Measurements from ENCODE around the gene CCSER1. TPM values are rescaled to one million over a fixed set of nuclear protein-coding genes. Genes with fewer than 3 reads are reported as not detected.

The CCSER1 gene
- total RNA-seq, 1 experiment from 2014 or later: 4.1 TPM

DNA sequence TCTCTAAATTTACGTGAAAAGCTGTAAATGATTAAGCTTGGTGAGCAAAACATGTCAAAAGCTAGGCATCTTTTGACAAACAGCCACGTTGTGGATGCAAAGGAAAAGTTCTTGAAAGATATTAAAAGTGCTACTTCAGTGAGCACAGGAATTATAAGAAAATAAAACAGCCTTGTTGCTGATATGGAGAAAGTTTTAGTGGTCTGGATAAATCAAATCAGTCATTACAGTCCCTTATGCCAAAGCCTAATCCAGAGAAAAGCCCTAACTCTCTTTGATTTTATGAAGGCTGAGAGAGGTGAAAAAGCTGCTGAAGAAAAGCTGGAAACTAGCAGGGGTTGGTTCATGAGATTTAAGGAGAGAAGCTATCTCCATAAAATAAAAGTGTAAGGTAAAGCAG is 487.2 kb downstream of the CCSER1 start:
- intact Hi-C loops (cut with micrococcal nuclease; ENCODE audit: unreplicated experiment): no loop called here
- H3K4me3 ChIP-seq (ENCODE audit: low read depth, low read length): no peak overlapping the region
- Mint-ChIP-seq H3K27me3 (ENCODE audit: insufficient read depth, unreplicated experiment) (no peaks in the 10 kb centered on the region), H3K27ac (ENCODE audit: unreplicated experiment) (no peak overlapping the region), H3K4me1 (ENCODE audit: low read depth, unreplicated experiment) (no peaks in the 10 kb centered on the region), H3K4me3 (ENCODE audit: unreplicated experiment) (no peak overlapping the region), H3K36me3 (ENCODE audit: insufficient read depth, unreplicated experiment) (no peaks in the 10 kb centered on the region), H3K9me3 (ENCODE audit: unreplicated experiment) (no peaks in the 10 kb centered on the region)
- no peak for DNase-seq
- CTCF ChIA-PET: no interaction called here
- BruUV-seq (replicated peaks): no TSS peak
- POLR2A ChIA-PET: no interaction called here
- TF ChIP-seq, protein P1, sequence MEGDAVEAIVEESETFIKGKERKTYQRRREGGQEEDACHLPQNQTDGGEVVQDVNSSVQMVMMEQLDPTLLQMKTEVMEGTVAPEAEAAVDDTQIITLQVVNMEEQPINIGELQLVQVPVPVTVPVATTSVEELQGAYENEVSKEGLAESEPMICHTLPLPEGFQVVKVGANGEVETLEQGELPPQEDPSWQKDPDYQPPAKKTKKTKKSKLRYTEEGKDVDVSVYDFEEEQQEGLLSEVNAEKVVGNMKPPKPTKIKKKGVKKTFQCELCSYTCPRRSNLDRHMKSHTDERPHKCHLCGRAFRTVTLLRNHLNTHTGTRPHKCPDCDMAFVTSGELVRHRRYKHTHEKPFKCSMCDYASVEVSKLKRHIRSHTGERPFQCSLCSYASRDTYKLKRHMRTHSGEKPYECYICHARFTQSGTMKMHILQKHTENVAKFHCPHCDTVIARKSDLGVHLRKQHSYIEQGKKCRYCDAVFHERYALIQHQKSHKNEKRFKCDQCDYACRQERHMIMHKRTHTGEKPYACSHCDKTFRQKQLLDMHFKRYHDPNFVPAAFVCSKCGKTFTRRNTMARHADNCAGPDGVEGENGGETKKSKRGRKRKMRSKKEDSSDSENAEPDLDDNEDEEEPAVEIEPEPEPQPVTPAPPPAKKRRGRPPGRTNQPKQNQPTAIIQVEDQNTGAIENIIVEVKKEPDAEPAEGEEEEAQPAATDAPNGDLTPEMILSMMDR (IDR thresholded peaks at IDR 0.05; ENCODE audit: insufficient read depth in 1 of 2, low read depth in 1 of 2, low read length in 1 of 2, severe bottlenecking in 1 of 2, unreplicated experiment in 1 of 2): no peak
- no peaks in the 10 kb centered on the region for H3K36me3 ChIP-seq (ENCODE audit: control insufficient read depth, insufficient read depth, low read length)
- no peaks in the 10 kb centered on the region for H3K9me3 ChIP-seq
- no peaks in the 10 kb centered on the region for H3K4me1 ChIP-seq
- H3K27me3 ChIP-seq (replicated peaks; ENCODE audit: control insufficient read depth, insufficient read depth, low read length): no peaks in the 10 kb centered on the region

DNA sequence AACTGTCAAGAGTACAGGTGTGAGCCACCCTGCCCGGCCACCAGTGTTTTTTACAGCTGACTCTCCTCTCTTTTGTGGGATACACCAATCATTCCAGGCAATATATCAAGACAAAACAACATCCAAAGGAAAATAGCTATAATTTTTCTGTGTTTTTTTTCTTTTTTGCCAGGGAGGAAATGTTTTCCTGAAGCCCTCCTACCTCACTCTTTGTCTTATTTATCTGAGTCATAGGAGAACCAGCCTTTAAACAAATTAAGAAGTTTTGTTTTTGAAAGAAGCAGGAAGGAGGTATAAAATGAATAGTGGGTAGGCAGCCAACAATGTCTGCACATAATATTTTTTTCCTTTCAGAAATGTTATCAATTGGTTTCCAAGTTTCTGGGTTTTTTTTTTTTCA is 493.9 kb downstream of the CCSER1 start:
- CTCF ChIA-PET: no interaction called here

DNA sequence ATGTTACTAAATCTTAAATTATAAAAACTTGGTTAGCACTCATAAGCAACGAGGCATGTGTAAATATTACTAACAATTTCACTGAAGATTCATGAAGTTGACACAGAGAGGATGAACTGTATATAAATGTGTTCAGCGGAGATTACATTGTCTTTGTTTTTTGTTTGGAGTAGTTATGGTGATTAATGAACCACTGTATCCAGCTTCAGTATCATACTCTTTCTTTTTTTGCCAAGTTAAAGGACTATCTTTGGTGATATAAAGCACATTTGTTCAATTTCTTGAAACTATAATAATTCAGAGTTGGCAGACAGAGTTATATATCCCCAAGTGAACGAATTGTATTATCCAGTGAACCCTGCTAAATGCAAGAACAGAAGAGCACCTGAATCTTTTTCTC is 497.6 kb downstream of the CCSER1 start:
- no peak overlapping the region for H3K4me3 ChIP-seq (ENCODE audit: low read depth, low read length)
- no peak for DNase-seq
- no peaks in the 10 kb centered on the region for H3K4me1 Mint-ChIP-seq (ENCODE audit: low read depth, unreplicated experiment)
- no peaks in the 10 kb centered on the region for H3K36me3 Mint-ChIP-seq (ENCODE audit: insufficient read depth, unreplicated experiment)
- no TSS peak for BruUV-seq (replicated peaks)
- H3K9me3 Mint-ChIP-seq (ENCODE audit: unreplicated experiment): no peaks in the 10 kb centered on the region
- H3K9me3 ChIP-seq: no peaks in the 10 kb centered on the region
- TF ChIP-seq, protein P1 (IDR thresholded peaks at IDR 0.05; ENCODE audit: insufficient read depth in 1 of 2, low read depth in 1 of 2, low read length in 1 of 2, severe bottlenecking in 1 of 2, unreplicated experiment in 1 of 2): no peak
- H3K27me3 Mint-ChIP-seq (ENCODE audit: insufficient read depth, unreplicated experiment): no peaks in the 10 kb centered on the region
- H3K4me3 Mint-ChIP-seq (ENCODE audit: unreplicated experiment): no peak overlapping the region
- intact Hi-C loops (cut with micrococcal nuclease; ENCODE audit: unreplicated experiment): no loop called here
- H3K27ac Mint-ChIP-seq (ENCODE audit: unreplicated experiment): no peak overlapping the region
- no peaks in the 10 kb centered on the region for H3K4me1 ChIP-seq
- POLR2A ChIA-PET: no interaction called here
- CTCF ChIA-PET: no interaction called here
- no peaks in the 10 kb centered on the region for H3K36me3 ChIP-seq (ENCODE audit: control insufficient read depth, insufficient read depth, low read length)
- H3K27me3 ChIP-seq (replicated peaks; ENCODE audit: control insufficient read depth, insufficient read depth, low read length): no peaks in the 10 kb centered on the region

More for the DNA sequence above, 493.9 kb downstream of the CCSER1 start:
- Histone ChIP-seq H3K27me3 (replicated peaks; ENCODE audit: control insufficient read depth, insufficient read depth, low read length) (no peaks in the 10 kb centered on the region), H3K4me3 (ENCODE audit: low read depth, low read length) (no peak overlapping the region), H3K4me1 (no peaks in the 10 kb centered on the region), H3K9me3 (no peaks in the 10 kb centered on the region), H3K36me3 (ENCODE audit: control insufficient read depth, insufficient read depth, low read length) (no peaks in the 10 kb centered on the region)
- no peaks in the 10 kb centered on the region for H3K9me3 Mint-ChIP-seq (ENCODE audit: unreplicated experiment)
- H3K4me1 Mint-ChIP-seq (ENCODE audit: low read depth, unreplicated experiment): no peaks in the 10 kb centered on the region
- DNase-seq: no peak
- TF ChIP-seq, protein P1 (IDR thresholded peaks at IDR 0.05; ENCODE audit: insufficient read depth in 1 of 2, low read depth in 1 of 2, low read length in 1 of 2, severe bottlenecking in 1 of 2, unreplicated experiment in 1 of 2): no peak
- no TSS peak for BruUV-seq (replicated peaks)
- no peak overlapping the region for H3K4me3 Mint-ChIP-seq (ENCODE audit: unreplicated experiment)
- POLR2A ChIA-PET: no interaction called here
- H3K27ac Mint-ChIP-seq (ENCODE audit: unreplicated experiment): no peak overlapping the region
- intact Hi-C loops (cut with micrococcal nuclease; ENCODE audit: unreplicated experiment): no loop called here
- H3K27me3 Mint-ChIP-seq (ENCODE audit: insufficient read depth, unreplicated experiment): no peaks in the 10 kb centered on the region
- H3K36me3 Mint-ChIP-seq (ENCODE audit: insufficient read depth, unreplicated experiment): no peaks in the 10 kb centered on the region

Data from Caco-2 (cell line).